IMR-90 (cell line): ENCODE results near the gene CA9. TPM values are rescaled to one million over a fixed set of nuclear protein-coding genes. Genes with fewer than 3 reads are reported as not detected.

ENCODE experiments used
- ATAC-seq: fragments of 200-7000 bp; cut with Tn5 transposase; 2 replicates; pipeline ENCODE4 v1.9.1; 2020; ENCODE audit warnings: low read depth, mild to moderate bottlenecking, moderate library complexity
- BruUV-seq: library from RNA; stranded (reverse); fragments of 400-500 nt; replicated peaks from 2 replicates; lab custom pipeline; 2021; lab: Mats Ljungman, UMichigan
- CTCF ChIA-PET: fragments of 300-600 bp; formaldehyde crosslinking; extraction: SDS; loops from one replicate; lab custom pipeline; 2021; ENCODE audit warnings: antibody characterized with exemption; lab: Yijun Ruan, JAX
- POLR2A ChIA-PET: fragments of 300-600 bp; sonication (Branson Sonifier 250); formaldehyde crosslinking; loops from one replicate; lab custom pipeline; 2022; ENCODE audit warnings: antibody characterized with exemption; ENCODE audit not compliant: unreplicated experiment; lab: Charles Lee
- DNase-seq: peaks from one replicate; pipeline ENCODE4 v3.0.0; 2013
- H2AFZ ChIP-seq: replicated peaks from 2 replicates; pipeline ENCODE3; 2013; ENCODE audit warnings: low read length, mild to moderate bottlenecking; ENCODE audit not compliant: poor library complexity
- H2AK5ac ChIP-seq: 2 replicates; pipeline ENCODE4 v1.6.1; 2013; ENCODE audit warnings: low read depth, low read length, inconsistent platforms
- H2AK9ac ChIP-seq: replicated peaks from 2 replicates; pipeline ENCODE3; 2013; ENCODE audit warnings: mild to moderate bottlenecking, low read depth, low read length, moderate library complexity; ENCODE audit not compliant: poor library complexity
- H2BK120ac ChIP-seq: 2 replicates; pipeline ENCODE4 v1.6.1; 2013; ENCODE audit warnings: low read depth, low read length, inconsistent platforms
- H2BK15ac ChIP-seq: 3 replicates; pipeline ENCODE4 v1.6.1; 2013; ENCODE audit warnings: low read depth, low read length, inconsistent platforms
- H2BK20ac ChIP-seq: 2 replicates; pipeline ENCODE4 v1.6.1; 2013; ENCODE audit warnings: low read depth, mild to moderate bottlenecking, inconsistent platforms, low read length, moderate library complexity
- H2BK5ac ChIP-seq: 2 replicates; pipeline ENCODE4 v1.6.1; 2013; ENCODE audit warnings: mild to moderate bottlenecking, low read depth, low read length, inconsistent platforms; ENCODE audit not compliant: poor library complexity, severe bottlenecking
- H3K14ac ChIP-seq: replicated peaks from 2 replicates; pipeline ENCODE4 v1.6.1; 2013; ENCODE audit warnings: low read depth, low read length, inconsistent platforms
- H3K18ac ChIP-seq: 2 replicates; pipeline ENCODE4 v1.6.1; 2013; ENCODE audit warnings: low read depth, low read length, control low read depth
- H3K23ac ChIP-seq: 2 replicates; pipeline ENCODE4 v1.6.1; 2013; ENCODE audit warnings: low read depth, low read length, inconsistent platforms
- H3K27ac ChIP-seq: 2 replicates; pipeline ENCODE4 v1.5.1; 2013; ENCODE audit warnings: mild to moderate bottlenecking, control low read depth, low read length; ENCODE audit not compliant: insufficient read depth
- H3K27me3 ChIP-seq: 2 replicates; pipeline ENCODE4 v1.6.1; 2013; ENCODE audit warnings: low read length; ENCODE audit not compliant: control insufficient read depth, insufficient read depth
- H3K36me3 ChIP-seq: 2 replicates; pipeline ENCODE4 v1.6.1; 2013; ENCODE audit warnings: low read length, mixed read lengths; ENCODE audit not compliant: control insufficient read depth, insufficient read depth
- H3K4ac ChIP-seq: 2 replicates; pipeline ENCODE4 v1.6.1; 2013; ENCODE audit warnings: low read depth, low read length, inconsistent platforms
- H3K4me1 ChIP-seq: 2 replicates; pipeline ENCODE4 v1.6.1; 2013; ENCODE audit warnings: low read length, mixed read lengths; ENCODE audit not compliant: control insufficient read depth, insufficient read depth
- H3K4me2 ChIP-seq: 2 replicates; pipeline ENCODE4 v1.6.1; 2013; ENCODE audit warnings: low read depth, mild to moderate bottlenecking, control low read depth, low read length, moderate library complexity
- H3K4me3 ChIP-seq: 2 replicates; pipeline ENCODE4 v1.5.1; 2013; ENCODE audit warnings: low read depth, mild to moderate bottlenecking, control low read depth, low read length, moderate library complexity; ENCODE audit not compliant: insufficient read depth
- H3K56ac ChIP-seq: 2 replicates; pipeline ENCODE4 v1.6.1; 2013; ENCODE audit warnings: low read length, inconsistent platforms; ENCODE audit not compliant: insufficient read depth; ENCODE audit errors: extremely low read depth
- H3K79me1 ChIP-seq, 2 experiments: 2 replicates each; pipeline ENCODE4 v1.6.1; 2013; ENCODE audit warnings: low read length in 2 of 2, inconsistent platforms in 1 of 2, low read depth in 1 of 2
- H3K9ac ChIP-seq: 2 replicates; pipeline ENCODE4 v1.6.1; 2013; ENCODE audit warnings: low read depth, low read length, control low read depth
- H3K9me1 ChIP-seq: 2 replicates; pipeline ENCODE4 v1.6.1; 2013; ENCODE audit warnings: low read length, inconsistent platforms; ENCODE audit not compliant: insufficient read depth
- H3K9me3 ChIP-seq: 2 replicates; pipeline ENCODE4 v1.6.1; 2013; ENCODE audit warnings: low read length; ENCODE audit not compliant: control insufficient read depth, insufficient read depth
- H4K20me1 ChIP-seq: 2 replicates; pipeline ENCODE4 v1.6.1; 2013; ENCODE audit warnings: low read length, inconsistent platforms; ENCODE audit not compliant: insufficient read depth
- H4K5ac ChIP-seq: 2 replicates; pipeline ENCODE4 v1.6.1; 2013; ENCODE audit warnings: mild to moderate bottlenecking, low read depth, low read length, control low read depth
- H4K8ac ChIP-seq, 2 experiments: 2 replicates each; pipeline ENCODE4 v1.6.1; 2013; ENCODE audit warnings: low read depth in 2 of 2, low read length in 2 of 2, control low read depth in 1 of 2, inconsistent platforms in 1 of 2
- H4K91ac ChIP-seq: 2 replicates; pipeline ENCODE4 v1.6.1; 2013; ENCODE audit warnings: low read depth, low read length, inconsistent platforms; ENCODE audit not compliant: insufficient read depth
- BHLHE40 ChIP-seq: fragments of 150-350 bp; IDR thresholded peaks from 2 replicates; pipeline ENCODE4 v1.6.1; 2016; ENCODE audit warnings: mild to moderate bottlenecking, low read depth, low read length
- CEBPB ChIP-seq: IDR thresholded peaks from 2 replicates; pipeline ENCODE4 v1.6.1; 2012; ENCODE audit warnings: low read depth, low read length, improper control_type of control experiment
- CHD1 ChIP-seq: IDR thresholded peaks from 2 replicates; pipeline ENCODE4 v1.6.1; 2012; ENCODE audit warnings: low read depth, low read length, improper control_type of control experiment
- FOS ChIP-seq: fragments of 150-350 bp; IDR thresholded peaks from 2 replicates; pipeline ENCODE4 v1.6.1; 2016; ENCODE audit warnings: low read depth, low read length
- MAFK ChIP-seq: IDR thresholded peaks from 2 replicates; pipeline ENCODE4 v1.6.1; 2012; ENCODE audit warnings: low read depth, low read length, improper control_type of control experiment
- MXI1 ChIP-seq: IDR thresholded peaks from 2 replicates; pipeline ENCODE4 v1.6.1; 2012; ENCODE audit warnings: low read depth, mild to moderate bottlenecking, low read length, moderate library complexity, borderline replicate concordance
- NFE2L2 ChIP-seq: fragments of 150-350 bp; IDR thresholded peaks from 2 replicates; pipeline ENCODE4 v1.6.1; 2016; ENCODE audit warnings: low read depth, mild to moderate bottlenecking, low read length
- POLR2A ChIP-seq: IDR thresholded peaks from 2 replicates; pipeline ENCODE4 v1.6.1; 2012; ENCODE audit warnings: mild to moderate bottlenecking, low read depth, low read length
- RAD21 ChIP-seq: IDR thresholded peaks from 2 replicates; pipeline ENCODE4 v1.6.1; 2012; ENCODE audit warnings: low read length, improper control_type of control experiment
- RCOR1 ChIP-seq: IDR thresholded peaks from 2 replicates; pipeline ENCODE4 v1.6.1; 2012; ENCODE audit warnings: mild to moderate bottlenecking, low read length, improper control_type of control experiment; ENCODE audit not compliant: insufficient replicate concordance
- RFX5 ChIP-seq: IDR thresholded peaks from 2 replicates; pipeline ENCODE4 v1.8.0; 2012; ENCODE audit warnings: low read depth, mild to moderate bottlenecking, low read length, moderate library complexity
- SMC3 ChIP-seq: fragments of 150-350 bp; IDR thresholded peaks from 2 replicates; pipeline ENCODE4 v1.6.1; 2016; ENCODE audit warnings: low read depth, mild to moderate bottlenecking, antibody characterized with exemption, low read length, moderate library complexity
- WGBS, 2 experiments: methylation state at CpG; one replicate each; pipeline versions ENCODE4 v1.1.5 to v1.1.7; 2013; ENCODE audit warnings: missing lambda C conversion rate in 2 of 2; ENCODE audit not compliant: insufficient read length in 1 of 2; ENCODE audit errors: extremely low coverage in 2 of 2; 5-methylcytosine and 5-hydroxymethylcytosine counted together
- dilution Hi-C: fragments of 300-500 bp; cut with HindIII; formaldehyde crosslinking; loops from one replicate; pipeline ENCODE4 v1.14.3; 2018; ENCODE audit warnings: low sequenced_read_pairs; ENCODE audit not compliant: unreplicated experiment
- in situ Hi-C: fragments of 300-500 bp; cut with MboI; formaldehyde crosslinking; loops from 3 replicates; pipeline ENCODE4 v1.14.3; 2019; ENCODE audit warnings: low sequenced_read_pairs, inconsistent platforms, mixed read lengths
- intact Hi-C: fragments of 100-400 bp; cut with micrococcal nuclease; formaldehyde crosslinking; loops from 2 replicates; pipeline ENCODE4 v1.10.0; 2022
- polyA plus RNA-seq, 3 experiments: library from polyadenylated mRNA; depleted of rRNA; stranded (reverse); fragments of >200 nt; gene quantifications; 2 replicates each; pipeline ENCODE4 v1.2.3, GENCODE V29; 2012; ENCODE audit warnings: low replicate concordance in 1 of 3
- total RNA-seq: library from RNA; depleted of rRNA; stranded (reverse); fragments of >200 nt; gene quantifications from 2 replicates; pipeline ENCODE4 v1.2.3, GENCODE V29; 2012
- TF ChIP-seq, protein P1 (sequence below): fragments of 150-350 bp; IDR thresholded peaks from 2 replicates; pipeline ENCODE4 v1.6.1; 2017; ENCODE audit warnings: mild to moderate bottlenecking, antibody characterized with exemption, low read length, low read depth
- TF ChIP-seq, protein P2 (sequence below): fragments of 150-350 bp; IDR thresholded peaks from 2 replicates; pipeline ENCODE4 v1.6.1; 2016; ENCODE audit warnings: low read depth, mild to moderate bottlenecking, low read length, moderate library complexity, borderline replicate concordance
- TF ChIP-seq, protein P3 (sequence below): conservative IDR thresholded peaks from 2 replicates; pipeline ENCODE4 v1.5.1; 2012; ENCODE audit warnings: mild to moderate bottlenecking, low read depth, low read length, improper control_type of control experiment

The CA9 gene
- total and polyA plus RNA-seq, 2 of the 4 experiments (the other 2 are of a cell fraction): 0.54 to 3.9 TPM

DNA sequence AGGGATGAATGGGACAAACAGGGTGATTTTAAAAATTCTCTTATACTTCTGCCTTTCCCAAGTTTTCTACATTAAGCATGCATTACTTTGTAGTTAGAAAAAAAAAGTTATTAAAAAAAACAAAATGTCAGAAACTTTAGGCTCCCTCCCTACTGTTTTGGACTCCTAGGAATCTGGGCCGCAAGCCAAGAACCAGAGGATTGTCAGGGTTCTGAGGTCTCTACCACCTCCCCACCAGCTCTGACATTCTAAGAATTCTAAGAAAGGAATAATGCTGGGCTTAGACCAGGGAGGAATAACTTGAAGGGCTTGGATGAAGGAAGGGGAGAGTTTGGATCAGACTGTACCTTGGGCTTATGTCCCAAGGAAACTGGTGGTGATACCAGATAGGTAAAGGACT is 7.7 kb upstream of the CA9 start (continued):
- TF ChIP-seq, protein P1, sequence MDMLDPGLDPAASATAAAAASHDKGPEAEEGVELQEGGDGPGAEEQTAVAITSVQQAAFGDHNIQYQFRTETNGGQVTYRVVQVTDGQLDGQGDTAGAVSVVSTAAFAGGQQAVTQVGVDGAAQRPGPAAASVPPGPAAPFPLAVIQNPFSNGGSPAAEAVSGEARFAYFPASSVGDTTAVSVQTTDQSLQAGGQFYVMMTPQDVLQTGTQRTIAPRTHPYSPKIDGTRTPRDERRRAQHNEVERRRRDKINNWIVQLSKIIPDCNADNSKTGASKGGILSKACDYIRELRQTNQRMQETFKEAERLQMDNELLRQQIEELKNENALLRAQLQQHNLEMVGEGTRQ: no peak
- TF ChIP-seq FOS (no peak), MAFK (no peak)

DNA sequence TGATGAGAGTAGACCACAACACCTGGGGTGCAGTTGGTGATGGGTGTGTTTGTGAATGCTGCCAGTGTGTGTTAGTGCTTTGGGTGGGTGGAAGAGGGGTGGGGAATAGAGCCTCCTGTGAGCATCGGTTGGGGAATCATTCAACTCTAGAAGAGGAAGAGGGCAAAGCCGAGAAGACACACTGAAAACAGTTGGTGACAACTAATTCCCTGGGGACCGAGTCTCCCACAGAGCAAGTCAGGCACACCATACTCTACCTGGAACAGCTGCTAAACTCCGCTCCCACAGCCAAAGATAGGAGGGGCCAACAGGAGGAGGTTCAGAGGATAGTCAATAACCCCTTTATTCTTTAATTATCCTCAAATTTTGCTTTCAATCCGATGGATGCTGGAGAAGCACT is 7.2 kb upstream of the CA9 start:
- no peaks in the 10 kb centered on the region for H3K9me3 ChIP-seq
- H3K18ac ChIP-seq: no peak overlapping the region
- H2AK5ac ChIP-seq: peak overlapping the region; percentile 12; the same call in 1 of the 2 replicates
- peak overlapping the region; percentile 46; the same call in 2 of the 3 replicates for H2BK15ac ChIP-seq
- no peaks in the 10 kb centered on the region for H3K27me3 ChIP-seq
- POLR2A ChIA-PET: no interaction called here
- 0 out of 2 replicates have a peak overlapping the region, but pooled peaks have one; percentile 1 for H3K23ac ChIP-seq
- H2BK20ac ChIP-seq: no peak overlapping the region
- no peak overlapping the region for H3K9ac ChIP-seq
- H3K4me1 ChIP-seq: peaks cover 22% of the 10 kb centered on the region
- no peaks in the 10 kb centered on the region for H3K36me3 ChIP-seq
- CTCF ChIA-PET: no interaction called here
- H4K5ac ChIP-seq: no peak overlapping the region
- H3K4me3 ChIP-seq: no peak overlapping the region
- H3K56ac ChIP-seq: no peak overlapping the region
- peak overlapping the region; percentile 36; the same call in 1 of the 2 replicates for H4K91ac ChIP-seq
- H3K14ac ChIP-seq: 0 out of 2 replicates have a peak overlapping the region, but pooled peaks have one; percentile 0
- H4K20me1 ChIP-seq: no peaks in the 10 kb centered on the region
- dilution Hi-C loops (no loop called here), in situ Hi-C loops (no loop called here), intact Hi-C loops (no loop called here)
- no peak overlapping the region for H3K4me2 ChIP-seq
- peaks cover 29% of the 10 kb centered on the region for H3K9me1 ChIP-seq
- 0 out of 2 replicates have a peak overlapping the region, but pooled peaks have one; percentile 0 for H2BK120ac ChIP-seq
- H3K27ac ChIP-seq: no peak overlapping the region
- peak overlapping the region; percentile 12 for H3K4ac ChIP-seq
- no TSS peak for BruUV-seq
- H2BK5ac ChIP-seq: no peak overlapping the region
- DNase-seq (no peak), ATAC-seq (no peak)
- 90% methylated on average over 2 of the region's 5 CpGs; no CpG with 5 or more reads in 1 of the 2 experiments for WGBS, 2 experiments
- H2AFZ ChIP-seq: no peak overlapping the region
- H2AK9ac ChIP-seq: no peak overlapping the region
- H4K8ac ChIP-seq: peak overlapping the region in 1 of 2 experiments; percentile 63; a peak in 1 of 4 replicates
- H3K79me1 ChIP-seq: peaks cover 20 to 37% of the 10 kb centered on the region in 2 experiments; a peak in 3 of 4 replicates
- TF ChIP-seq FOS: no peak
- TF ChIP-seq CHD1: no peak
- TF ChIP-seq RAD21: no peak
- TF ChIP-seq NFE2L2: no peak
- TF ChIP-seq, protein P2, sequence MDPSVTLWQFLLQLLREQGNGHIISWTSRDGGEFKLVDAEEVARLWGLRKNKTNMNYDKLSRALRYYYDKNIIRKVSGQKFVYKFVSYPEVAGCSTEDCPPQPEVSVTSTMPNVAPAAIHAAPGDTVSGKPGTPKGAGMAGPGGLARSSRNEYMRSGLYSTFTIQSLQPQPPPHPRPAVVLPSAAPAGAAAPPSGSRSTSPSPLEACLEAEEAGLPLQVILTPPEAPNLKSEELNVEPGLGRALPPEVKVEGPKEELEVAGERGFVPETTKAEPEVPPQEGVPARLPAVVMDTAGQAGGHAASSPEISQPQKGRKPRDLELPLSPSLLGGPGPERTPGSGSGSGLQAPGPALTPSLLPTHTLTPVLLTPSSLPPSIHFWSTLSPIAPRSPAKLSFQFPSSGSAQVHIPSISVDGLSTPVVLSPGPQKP: no peak
- TF ChIP-seq CEBPB: no peak
- no peak for TF ChIP-seq MXI1
- no peak for TF ChIP-seq BHLHE40
- no peak for TF ChIP-seq RFX5
- no peak for TF ChIP-seq RCOR1
- no peak for TF ChIP-seq POLR2A
- TF ChIP-seq, protein P3, sequence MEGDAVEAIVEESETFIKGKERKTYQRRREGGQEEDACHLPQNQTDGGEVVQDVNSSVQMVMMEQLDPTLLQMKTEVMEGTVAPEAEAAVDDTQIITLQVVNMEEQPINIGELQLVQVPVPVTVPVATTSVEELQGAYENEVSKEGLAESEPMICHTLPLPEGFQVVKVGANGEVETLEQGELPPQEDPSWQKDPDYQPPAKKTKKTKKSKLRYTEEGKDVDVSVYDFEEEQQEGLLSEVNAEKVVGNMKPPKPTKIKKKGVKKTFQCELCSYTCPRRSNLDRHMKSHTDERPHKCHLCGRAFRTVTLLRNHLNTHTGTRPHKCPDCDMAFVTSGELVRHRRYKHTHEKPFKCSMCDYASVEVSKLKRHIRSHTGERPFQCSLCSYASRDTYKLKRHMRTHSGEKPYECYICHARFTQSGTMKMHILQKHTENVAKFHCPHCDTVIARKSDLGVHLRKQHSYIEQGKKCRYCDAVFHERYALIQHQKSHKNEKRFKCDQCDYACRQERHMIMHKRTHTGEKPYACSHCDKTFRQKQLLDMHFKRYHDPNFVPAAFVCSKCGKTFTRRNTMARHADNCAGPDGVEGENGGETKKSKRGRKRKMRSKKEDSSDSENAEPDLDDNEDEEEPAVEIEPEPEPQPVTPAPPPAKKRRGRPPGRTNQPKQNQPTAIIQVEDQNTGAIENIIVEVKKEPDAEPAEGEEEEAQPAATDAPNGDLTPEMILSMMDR: no peak
- TF ChIP-seq SMC3: no peak
